CD4-positive, alpha-beta T cell treated with Interleukin-1 beta for 1 hour (primary cell): ENCODE measurements around the gene ECHDC1.

Experiments used
- DNase-seq, 2 donors: peaks; one replicate each; pipeline ENCODE4 v3.0.0-alpha.2; 2020 to 2022

ECHDC1 gene

GRCh38 chr6:127282184-127282583, 61.2 kb downstream of the ECHDC1 start:
- no peak for DNase-seq

DNA sequence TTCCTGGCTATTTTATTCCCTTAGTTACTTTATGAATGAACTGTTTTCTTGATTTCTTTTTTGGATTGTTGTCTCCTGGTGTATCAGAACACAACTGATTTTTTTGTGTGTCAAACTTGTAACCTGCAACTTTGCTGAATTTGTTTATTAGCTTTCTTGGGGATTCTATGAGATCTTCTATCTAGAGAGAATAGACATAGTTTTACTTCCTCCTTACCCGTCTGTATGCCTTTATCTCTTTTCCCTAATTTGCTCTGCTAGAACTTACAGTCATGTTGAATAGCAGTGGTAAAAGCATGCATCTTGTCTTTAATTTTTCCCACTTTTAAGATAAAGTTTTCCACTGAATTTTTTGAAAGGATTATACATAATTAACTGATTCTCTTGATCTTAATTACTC, 63.6 kb downstream of the ECHDC1 start:
- no peak for DNase-seq

GRCh38 chr6:127277878-127278843, 65.2 kb downstream of the ECHDC1 start:
- DNase-seq = no peak

GRCh38 chr6:127276331-127276730, 67.1 kb downstream of the ECHDC1 start:
- no peak for DNase-seq

DNA sequence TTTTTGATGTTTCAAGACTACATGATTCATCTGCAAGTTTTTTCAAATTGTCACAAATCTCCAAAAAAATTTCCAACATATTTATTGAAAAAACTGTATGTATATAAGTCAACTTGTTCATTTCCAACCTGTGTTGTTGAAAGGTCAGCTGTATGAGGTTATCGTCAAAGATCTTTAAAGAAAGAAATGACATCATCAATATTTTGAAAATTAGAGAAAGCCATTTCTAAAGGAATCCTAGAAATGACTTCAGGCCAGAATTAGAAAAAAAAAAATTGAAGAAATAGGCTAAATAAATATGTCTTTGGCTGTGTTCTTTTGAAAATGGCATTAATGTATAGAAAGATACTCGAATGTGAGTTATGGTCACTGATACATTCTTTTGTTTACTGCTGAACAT, 69.9 kb downstream of the ECHDC1 start:
- DNase-seq = no peak

- DNase-seq = no peak
Observed at GRCh38 chr6:127272576-127272975, 70.8 kb downstream of the ECHDC1 start.

DNA sequence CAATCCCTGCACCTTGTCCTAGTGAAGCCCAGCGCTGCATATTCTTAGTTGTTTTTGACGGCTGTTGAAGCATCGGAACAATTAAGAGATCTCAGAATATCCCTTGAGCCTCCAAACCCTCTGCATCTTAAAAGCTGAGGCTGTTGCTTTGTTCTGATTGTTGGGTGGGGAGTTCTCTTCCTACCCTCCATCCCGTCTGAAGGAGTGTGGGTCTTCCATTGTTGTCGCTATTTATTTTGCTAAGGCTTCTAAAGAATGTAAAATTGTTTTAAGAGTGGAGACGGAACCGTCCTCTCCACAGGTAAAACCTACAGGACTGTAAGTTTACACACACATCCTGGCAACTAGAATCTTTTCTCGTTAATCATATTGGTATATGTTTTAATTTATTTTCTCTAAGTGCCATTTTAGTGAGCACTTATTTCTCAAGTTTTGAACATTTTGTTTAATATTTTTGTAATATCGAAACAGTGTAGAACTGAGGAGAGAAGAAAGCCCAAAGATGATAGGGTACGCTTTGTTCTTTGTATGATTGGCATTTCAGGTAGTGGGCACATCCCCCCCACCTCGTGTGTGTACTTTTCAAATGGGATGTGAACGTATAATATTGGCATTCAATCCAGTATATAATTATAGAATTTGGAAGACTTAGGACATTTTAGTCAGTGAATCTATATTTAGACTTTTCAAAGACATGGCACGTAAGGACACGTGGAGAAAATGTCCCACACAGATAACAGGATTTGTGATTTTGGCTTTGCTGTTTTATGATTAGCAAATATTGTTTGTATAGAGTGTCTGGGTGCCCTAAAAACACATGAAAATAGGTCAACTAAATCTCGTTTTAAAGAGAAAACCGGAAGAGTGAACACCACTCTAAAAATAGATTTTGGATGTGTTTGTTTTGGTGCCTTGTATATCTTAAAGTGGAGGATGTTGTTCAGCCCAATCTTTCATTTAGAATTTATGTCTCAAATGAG, 75.5 kb downstream of the ECHDC1 start:
- peak in 1 of 2 donors; percentile 17 for DNase-seq

DNA sequence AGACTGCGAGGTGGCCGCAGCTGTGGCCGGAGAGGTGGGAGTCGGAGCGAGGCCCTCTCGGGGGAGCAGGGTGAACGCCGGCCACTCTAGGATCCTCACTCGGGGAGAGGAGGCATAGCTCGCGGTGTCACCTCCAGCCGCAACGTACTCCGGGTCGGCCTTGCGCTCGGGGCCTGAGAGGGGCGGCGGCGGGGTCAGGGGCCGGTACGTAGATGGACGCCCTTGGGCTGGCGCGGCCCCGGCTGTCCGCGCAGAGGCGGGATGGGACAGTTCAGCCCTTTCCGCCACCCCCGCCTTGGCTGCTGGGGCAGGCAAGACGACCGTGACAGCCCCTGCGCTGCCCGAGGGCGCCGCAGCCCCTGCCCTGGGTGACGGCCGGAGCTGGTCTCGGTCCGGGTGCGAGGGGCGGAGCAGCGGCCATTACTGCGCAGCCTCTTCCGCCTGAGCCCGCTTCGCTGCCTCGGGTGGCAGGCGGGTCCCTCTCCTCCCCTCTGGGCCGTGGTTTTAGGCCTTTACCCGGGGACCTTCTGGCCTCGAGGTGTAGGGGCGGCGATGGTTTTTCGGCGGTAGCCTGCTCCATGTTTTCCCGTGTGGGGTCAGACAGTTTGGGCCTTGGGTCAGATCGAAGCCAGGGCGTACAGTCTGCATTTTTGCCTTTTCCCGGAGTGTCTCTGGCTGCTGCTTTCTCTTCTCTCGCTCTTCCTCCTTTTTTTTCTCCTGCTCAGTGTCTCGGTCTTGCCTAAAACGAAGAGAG, 76.3 kb downstream of the ECHDC1 start:
- peak; percentile 53 to 55 for DNase-seq

DNA sequence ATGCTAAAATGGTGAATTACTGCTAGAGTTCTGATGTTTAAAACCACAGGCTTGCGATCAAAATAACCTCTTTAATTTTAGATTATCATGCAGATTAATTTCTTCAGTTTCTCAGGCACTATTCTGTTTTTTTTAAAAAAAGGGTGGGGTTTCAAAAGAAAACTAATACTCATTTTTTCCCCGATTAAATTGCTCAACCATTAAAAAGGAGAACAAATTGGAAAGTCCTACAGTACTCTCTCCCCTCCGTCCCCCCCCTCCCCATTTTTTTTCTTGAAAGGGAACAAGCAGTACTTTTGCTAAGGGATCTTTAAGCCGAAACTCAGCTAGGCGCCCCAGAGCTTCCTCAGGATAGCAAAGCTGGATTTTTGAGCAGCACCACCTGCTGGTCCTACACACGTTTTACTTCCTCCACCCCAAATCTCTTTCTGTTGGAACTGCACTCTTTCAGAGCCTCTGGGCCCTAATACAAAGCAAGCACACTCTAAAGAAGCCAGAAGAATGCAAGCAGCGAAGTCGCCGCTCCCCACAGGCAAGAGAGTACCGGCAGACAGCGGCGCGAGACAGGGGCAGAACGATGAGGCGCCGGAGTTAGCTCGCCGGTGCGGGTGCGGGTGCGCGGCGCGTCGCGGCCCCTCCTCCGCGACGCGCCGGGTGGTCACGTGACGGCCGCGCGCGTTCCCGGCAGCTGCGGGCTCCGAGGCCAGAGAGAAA, 77.1 kb downstream of the ECHDC1 start, which contains the start of gene RNF146:
Gene RNF146, plus strand, starts transcription at position 687 of the 714 bp plus-strand sequence. CDS start 13,475 bp downstream, outside the sequence.
- DNase-seq = peak; percentile 69 to 73

- no peak for DNase-seq
Observed at GRCh38 chr6:127263481-127263880, 79.9 kb downstream of the ECHDC1 start.

GRCh38 chr6:127262896-127263295, 80.5 kb downstream of the ECHDC1 start:
- no peak for DNase-seq

DNA sequence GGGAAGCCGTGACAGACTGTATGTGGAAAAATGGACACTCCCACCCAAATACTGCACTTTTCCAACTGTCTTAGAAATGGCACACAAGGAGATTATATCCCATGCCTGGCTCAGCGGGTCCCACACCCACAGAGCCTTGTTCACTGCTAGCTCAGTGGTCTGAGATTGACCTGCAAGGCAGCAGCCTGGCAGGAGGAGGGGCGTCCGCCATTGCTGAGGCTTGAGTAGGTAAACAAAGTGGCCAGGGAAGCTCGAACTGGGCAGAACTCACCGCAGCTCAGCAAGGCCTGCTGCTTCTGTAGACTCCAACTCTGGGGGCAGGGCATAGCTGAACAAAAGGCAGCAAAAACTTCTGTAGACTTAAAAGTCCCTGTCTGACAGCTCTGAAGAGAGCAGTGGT, 88.1 kb downstream of the ECHDC1 start:
- DNase-seq = no peak

DNA sequence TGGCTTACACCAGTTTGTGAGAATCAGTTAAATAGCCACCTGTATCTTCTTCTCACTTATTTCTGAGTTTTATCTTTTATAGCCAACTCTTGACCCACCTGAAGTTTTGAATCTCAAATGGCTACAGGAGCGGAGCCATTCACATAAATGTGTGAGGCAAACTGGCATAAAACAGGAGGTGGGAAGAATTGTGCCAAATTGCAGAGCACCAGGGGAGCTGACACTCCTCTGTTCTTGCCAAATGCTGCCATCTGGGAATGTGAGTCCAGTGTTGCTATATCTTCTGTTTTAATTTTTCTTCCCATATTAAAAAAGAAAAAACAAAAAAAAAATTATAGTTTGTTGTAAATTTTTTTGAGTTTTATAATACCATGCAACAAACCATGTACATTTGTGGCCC, 93.8 kb downstream of the ECHDC1 start:
- no peak for DNase-seq

DNA sequence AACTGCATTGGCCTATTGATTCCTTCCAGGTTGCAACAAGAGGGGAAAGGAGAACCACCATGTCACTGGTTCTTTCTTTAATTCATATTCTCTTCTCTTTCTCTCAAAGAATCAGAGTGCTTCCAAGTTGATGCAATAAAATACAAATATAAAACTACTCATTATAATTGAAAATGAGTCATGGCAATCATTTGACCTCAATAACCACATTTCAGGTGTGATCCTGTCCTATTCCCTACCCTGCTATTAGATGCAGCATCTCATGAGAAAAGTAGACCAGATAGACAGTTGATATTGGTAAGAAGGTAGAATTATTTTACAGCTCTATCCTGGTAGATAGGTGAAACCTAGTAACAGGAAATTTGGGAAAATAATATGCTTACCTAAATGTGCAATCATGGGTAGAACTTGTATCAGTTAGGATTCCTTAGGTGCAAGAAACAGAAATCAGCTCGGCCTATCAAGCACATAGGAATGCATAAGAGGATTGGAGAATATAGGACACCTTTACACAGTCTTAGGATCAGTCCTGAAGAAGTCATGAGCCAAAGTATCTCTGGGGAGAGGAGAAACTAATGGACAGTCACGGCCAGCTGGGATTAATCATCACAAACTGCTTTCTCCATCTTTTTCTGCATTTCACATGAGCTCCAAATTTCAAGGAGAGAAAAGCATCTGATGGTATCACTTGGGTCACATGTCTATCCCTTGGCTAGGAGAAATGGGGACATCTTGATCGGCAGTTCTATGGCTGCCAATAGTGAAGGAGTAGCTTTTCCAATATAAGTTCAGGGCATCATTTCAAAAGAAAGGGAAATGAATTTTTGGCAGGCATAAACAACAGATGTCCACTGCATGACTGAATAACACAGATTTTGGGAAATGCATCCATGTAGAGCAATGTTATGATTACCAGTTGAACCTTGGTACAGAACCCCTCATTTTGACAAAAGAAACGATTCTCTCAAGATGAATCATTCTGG, 96.0 kb downstream of the ECHDC1 start:
- no peak for DNase-seq

DNA sequence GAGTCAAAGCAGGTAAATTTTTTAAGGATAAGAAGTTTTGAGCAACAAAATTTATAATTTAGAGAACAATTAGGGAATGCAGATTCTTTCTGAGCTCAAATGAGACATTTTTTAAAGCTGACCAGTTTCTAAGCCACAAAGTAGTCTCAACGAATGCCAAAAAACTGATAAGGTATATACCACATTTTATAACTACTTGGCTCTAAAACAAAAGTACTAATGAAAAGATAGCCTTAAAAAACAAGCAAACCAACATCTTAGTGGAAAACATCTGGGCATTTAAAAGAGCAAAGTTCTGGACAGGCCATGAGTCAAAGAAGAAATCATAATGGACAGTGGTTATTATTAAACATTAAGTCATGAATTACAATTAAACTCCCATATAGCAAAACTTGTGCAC, 99.9 kb downstream of the ECHDC1 start:
- no peak for DNase-seq
